OCI-LY7 (cell line): ENCODE measurements around the gene TRAF3IP1. TPM values are rescaled to one million over a fixed set of nuclear protein-coding genes. Genes with fewer than 3 reads are reported as not detected.

Experiments used
- BruUV-seq: library from RNA; stranded (reverse); fragments of 400-500 nt; replicated peaks from 2 replicates; lab custom pipeline; 2021; lab: Mats Ljungman, UMichigan
- CTCF ChIA-PET: fragments of 300-600 bp; sonication (Branson Sonifier 250); formaldehyde crosslinking; loops from one replicate; lab custom pipeline; 2022; ENCODE audit warnings: antibody characterized with exemption; ENCODE audit not compliant: unreplicated experiment; lab: Charles Lee
- POLR2A ChIA-PET: fragments of 300-600 bp; sonication (Branson Sonifier 250); formaldehyde crosslinking; loops from one replicate; lab custom pipeline; 2022; ENCODE audit warnings: antibody characterized with exemption; lab: Charles Lee
- DNase-seq: peaks from one replicate; pipeline ENCODE4 v3.0.0-alpha.2; 2015; ENCODE audit warnings: low spot score
- H2AFZ ChIP-seq: fragments of 200-600 bp; sonication (generic), shearing (Covaris generic); 2 replicates; pipeline ENCODE4 v1.6.1; 2014; ENCODE audit warnings: mild to moderate bottlenecking, antibody characterized with exemption, low read length, moderate library complexity
- H3K27ac ChIP-seq: fragments of 200-600 bp; sonication (generic); 2 replicates; pipeline ENCODE4 v1.5.1; 2014; ENCODE audit warnings: mixed run types, low read depth, mild to moderate bottlenecking, moderate library complexity, low read length, inconsistent platforms; ENCODE audit not compliant: poor library complexity, severe bottlenecking
- H3K36me3 ChIP-seq: fragments of 200-600 bp; sonication (generic); 2 replicates; pipeline ENCODE4 v1.6.1; 2014; ENCODE audit warnings: mild to moderate bottlenecking, antibody characterized with exemption, low read length, moderate library complexity, mixed read lengths; ENCODE audit not compliant: insufficient read depth
- H3K4me1 ChIP-seq: fragments of 200-600 bp; sonication (generic); 2 replicates; pipeline ENCODE4 v1.5.1; 2014; ENCODE audit warnings: mild to moderate bottlenecking, low read length; ENCODE audit not compliant: insufficient read depth, poor library complexity, severe bottlenecking
- H3K4me2 ChIP-seq: fragments of 200-600 bp; sonication (generic); 2 replicates; pipeline ENCODE4 v1.6.1; 2014; ENCODE audit warnings: mild to moderate bottlenecking, low read length
- H3K4me3 ChIP-seq: fragments of 200-600 bp; sonication (generic); 2 replicates; pipeline ENCODE4 v1.5.1; 2014; ENCODE audit warnings: mild to moderate bottlenecking, low read depth, low read length; ENCODE audit not compliant: poor library complexity, severe bottlenecking
- H3K79me2 ChIP-seq: fragments of 200-600 bp; sonication (generic); 2 replicates; pipeline ENCODE4 v1.6.1; 2016; ENCODE audit warnings: low read depth, mild to moderate bottlenecking, low read length, moderate library complexity, mixed read lengths; ENCODE audit not compliant: insufficient read depth
- H3K9me2 ChIP-seq: fragments of 200-600 bp; sonication (generic); 2 replicates; pipeline ENCODE4 v1.6.1; 2016; ENCODE audit warnings: mild to moderate bottlenecking, low read length, mixed read lengths; ENCODE audit not compliant: insufficient read depth
- H3K9me3 ChIP-seq: fragments of 200-600 bp; sonication (generic); 2 replicates; pipeline ENCODE4 v1.6.1; 2014; ENCODE audit warnings: mild to moderate bottlenecking, mixed run types, low read length, mixed read lengths
- H4K20me1 ChIP-seq: fragments of 200-600 bp; sonication (generic); 2 replicates; pipeline ENCODE4 v1.6.1; 2014; ENCODE audit warnings: mild to moderate bottlenecking, antibody characterized with exemption, low read length, moderate library complexity, mixed read lengths; ENCODE audit not compliant: insufficient read depth
- EZH2phosphoT487 ChIP-seq: fragments of 200-600 bp; sonication (generic); IDR thresholded peaks from 2 replicates; pipeline ENCODE4 v1.6.1; 2018; ENCODE audit warnings: low read depth, borderline replicate concordance, mild to moderate bottlenecking, mixed run types, antibody characterized with exemption, low read length, moderate library complexity, mixed read lengths
- intact Hi-C: fragments of 100-400 bp; cut with micrococcal nuclease; formaldehyde crosslinking; loops from one replicate; pipeline ENCODE4 v1.10.0; 2022; ENCODE audit not compliant: unreplicated experiment
- total RNA-seq, 2 experiments: library from RNA; depleted of rRNA in 1 of 2; stranded (reverse); fragments of >200 nt in 1 of 2; shearing (Covaris generic) in 1 of 2; gene quantifications; 2 replicates each; pipeline ENCODE4 v1.2.3, GENCODE V29; 2014 to 2022
- TF ChIP-seq, protein P1 (sequence below): fragments of 200-600 bp; sonication (generic); conservative IDR thresholded peaks from 2 replicates; pipeline ENCODE4 v1.5.1; 2014; ENCODE audit warnings: mild to moderate bottlenecking, antibody characterized with exemption, low read length, moderate library complexity, mixed read lengths

The TRAF3IP1 gene
- total RNA-seq, 2 experiments from 2014 or later: 8.2 to 13.8 TPM

DNA sequence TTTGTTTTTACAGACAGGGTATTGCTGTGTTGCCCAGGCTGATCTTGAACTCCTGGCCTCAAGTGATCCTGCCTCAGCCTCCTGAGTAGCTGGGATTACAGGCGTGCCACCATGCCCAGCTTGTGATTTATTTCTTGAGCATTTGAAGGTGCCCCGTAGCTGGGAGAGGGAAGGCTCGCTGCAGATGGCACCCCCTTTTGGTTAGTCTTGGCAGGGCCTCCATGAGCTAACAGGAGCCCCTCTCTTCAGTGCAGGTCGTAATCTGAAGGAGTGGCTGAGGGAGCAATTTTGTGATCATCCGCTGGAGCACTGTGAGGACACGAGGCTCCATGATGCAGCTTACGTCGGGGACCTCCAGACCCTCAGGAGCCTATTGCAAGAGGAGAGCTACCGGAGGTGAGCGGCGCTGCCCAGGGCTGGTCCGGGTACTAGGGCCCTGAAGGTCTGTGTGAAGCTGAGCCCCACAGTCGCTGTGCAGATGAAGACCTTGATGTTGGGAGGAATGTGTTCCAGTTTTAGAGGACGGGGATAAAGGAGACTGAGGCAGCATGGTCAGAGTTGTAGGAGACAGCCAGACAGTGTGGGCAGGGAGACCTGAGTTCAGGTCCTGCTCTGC is 113.1 kb downstream of the TRAF3IP1 start:
- Histone ChIP-seq H3K36me3 (peaks cover 65% of the 10 kb centered on the region), H3K9me3 (no peaks in the 10 kb centered on the region), H2AFZ (no peak overlapping the region), H3K4me1 (peaks cover 5% of the 10 kb centered on the region), H3K79me2 (peaks cover 43% of the 10 kb centered on the region; the same call in 1 of the 2 replicates), H3K9me2 (no peaks in the 10 kb centered on the region), H3K27ac (no peak overlapping the region), H3K4me3 (no peak overlapping the region), H3K4me2 (no peak overlapping the region), H4K20me1 (no peaks in the 10 kb centered on the region)
- BruUV-seq: no TSS peak
- ChIA-PET POLR2A (interaction anchor here (0.5 to 0.9 kb wide), 2 partner anchors 13 to 216 kb away, joined by 3 read pairs; no protein-coding TSS in a partner anchor), CTCF (no interaction called here)
- intact Hi-C loops: no loop called here
- TF ChIP-seq, protein P1, sequence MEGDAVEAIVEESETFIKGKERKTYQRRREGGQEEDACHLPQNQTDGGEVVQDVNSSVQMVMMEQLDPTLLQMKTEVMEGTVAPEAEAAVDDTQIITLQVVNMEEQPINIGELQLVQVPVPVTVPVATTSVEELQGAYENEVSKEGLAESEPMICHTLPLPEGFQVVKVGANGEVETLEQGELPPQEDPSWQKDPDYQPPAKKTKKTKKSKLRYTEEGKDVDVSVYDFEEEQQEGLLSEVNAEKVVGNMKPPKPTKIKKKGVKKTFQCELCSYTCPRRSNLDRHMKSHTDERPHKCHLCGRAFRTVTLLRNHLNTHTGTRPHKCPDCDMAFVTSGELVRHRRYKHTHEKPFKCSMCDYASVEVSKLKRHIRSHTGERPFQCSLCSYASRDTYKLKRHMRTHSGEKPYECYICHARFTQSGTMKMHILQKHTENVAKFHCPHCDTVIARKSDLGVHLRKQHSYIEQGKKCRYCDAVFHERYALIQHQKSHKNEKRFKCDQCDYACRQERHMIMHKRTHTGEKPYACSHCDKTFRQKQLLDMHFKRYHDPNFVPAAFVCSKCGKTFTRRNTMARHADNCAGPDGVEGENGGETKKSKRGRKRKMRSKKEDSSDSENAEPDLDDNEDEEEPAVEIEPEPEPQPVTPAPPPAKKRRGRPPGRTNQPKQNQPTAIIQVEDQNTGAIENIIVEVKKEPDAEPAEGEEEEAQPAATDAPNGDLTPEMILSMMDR: 0 out of 2 replicates have a peak, but pooled peaks have one; percentile 25
- no peak for TF ChIP-seq EZH2phosphoT487
- DNase-seq: no peak

DNA sequence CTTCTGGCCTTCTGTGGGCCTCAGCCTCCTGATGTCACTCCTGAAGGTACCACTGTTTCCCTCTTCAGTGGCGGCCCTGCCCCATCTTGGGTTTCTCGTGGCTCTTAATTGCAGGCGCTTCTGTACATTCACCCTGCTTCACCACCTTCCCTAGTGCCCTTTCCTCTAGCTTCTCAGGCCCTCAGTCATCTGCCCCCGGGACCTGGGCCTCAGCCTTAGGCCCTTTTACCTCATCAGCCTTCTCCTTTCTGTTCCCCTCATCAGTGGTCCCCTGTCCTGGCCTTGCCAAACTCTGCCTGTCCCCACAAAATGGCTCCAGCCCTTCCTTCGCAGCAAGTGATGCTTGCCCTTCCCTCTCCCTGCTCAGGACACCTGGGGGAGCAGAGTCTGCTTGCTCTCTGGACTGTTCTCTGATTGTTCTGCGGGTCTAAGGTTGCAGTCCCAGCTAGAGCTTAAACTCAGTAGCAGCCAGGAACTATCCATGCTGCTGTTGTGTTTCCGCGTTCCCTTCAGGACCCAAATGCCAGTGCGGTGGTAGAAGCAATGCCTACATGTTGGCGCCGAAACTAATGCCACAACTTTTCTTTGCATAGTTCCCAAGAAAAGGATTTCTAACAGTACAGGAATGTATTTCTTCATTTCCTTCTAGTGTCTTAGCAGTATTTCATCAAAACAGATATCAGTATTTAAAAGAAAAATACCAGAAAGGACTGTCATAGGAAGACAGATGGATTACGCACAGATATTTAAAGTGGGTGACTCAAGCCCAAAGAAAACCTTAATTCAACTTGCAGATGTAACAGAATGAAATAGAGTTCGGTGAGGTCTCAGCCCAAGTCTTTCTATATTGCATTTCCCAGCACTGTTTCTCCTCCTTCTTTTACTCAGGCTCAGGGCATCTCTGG is 113.9 kb downstream of the TRAF3IP1 start:
- Histone ChIP-seq H3K9me3 (no peaks in the 10 kb centered on the region), H3K27ac (no peak overlapping the region), H3K79me2 (peaks cover 40% of the 10 kb centered on the region; the same call in 1 of the 2 replicates), H2AFZ (no peak overlapping the region), H3K9me2 (no peaks in the 10 kb centered on the region), H3K4me3 (no peak overlapping the region), H3K4me1 (no peaks in the 10 kb centered on the region), H3K4me2 (no peak overlapping the region), H3K36me3 (peaks cover 71% of the 10 kb centered on the region), H4K20me1 (no peaks in the 10 kb centered on the region)
- TF ChIP-seq EZH2phosphoT487: no peak
- TF ChIP-seq, protein P1: no peak
- ChIA-PET POLR2A (interaction anchor here (0.5 to 0.9 kb wide), 2 partner anchors 12 to 217 kb away, joined by 3 read pairs; no protein-coding TSS in a partner anchor), CTCF (no interaction called here)
- intact Hi-C loops: no loop called here
- BruUV-seq: no TSS peak
- DNase-seq: no peak
